Stimulated activated CD8-positive, alpha-beta memory T cell treated with anti-CD3 and anti-CD28 coated beads, Interleukin-7, amount 100 ng/mL, for 4 hours (primary cell): ENCODE results near the gene LGMN.

Experiments used
- DNase-seq, 2 donors: peaks; one replicate each; pipeline ENCODE4 v3.0.0-alpha.2; 2020; ENCODE audit warnings: low read depth in 2 of 2

Gene LGMN

GRCh38 chr14:92676403-92677086 is 71.9 kb downstream of the LGMN start:
- DNase-seq, result no peak

- no peak for DNase-seq
These were observed 72.5 kb downstream of the LGMN start for GRCh38 chr14:92675976-92676375.

GRCh38 chr14:92675421-92675820 is 73.0 kb downstream of the LGMN start:
- DNase-seq, result no peak

GRCh38 chr14:92673601-92674150 is 74.8 kb downstream of the LGMN start:
- no peak for DNase-seq

GRCh38 chr14:92670643-92671366 is 77.6 kb downstream of the LGMN start:
- no peak for DNase-seq

- no peak for DNase-seq
These were observed 78.3 kb downstream of the LGMN start for GRCh38 chr14:92670160-92670559.

GRCh38 chr14:92668276-92668973 is 80.0 kb downstream of the LGMN start:
- no peak for DNase-seq

- DNase-seq, result no peak
These were observed 82.2 kb downstream of the LGMN start for GRCh38 chr14:92666251-92666650.

- no peak for DNase-seq
These were observed 82.7 kb downstream of the LGMN start for GRCh38 chr14:92665661-92666110.

- DNase-seq, result no peak
These were observed 85.4 kb downstream of the LGMN start for GRCh38 chr14:92663049-92663448.

- no peak for DNase-seq
These were observed 87.9 kb downstream of the LGMN start for GRCh38 chr14:92660571-92660970.

- no peak for DNase-seq
These were observed 88.5 kb downstream of the LGMN start for GRCh38 chr14:92659765-92660561.

GRCh38 chr14:92658684-92659083 is 89.7 kb downstream of the LGMN start:
- DNase-seq, result no peak

- no peak for DNase-seq
These were observed 90.3 kb downstream of the LGMN start for GRCh38 chr14:92658160-92658559.

GRCh38 chr14:92657457-92658142 is 90.8 kb downstream of the LGMN start:
- no peak for DNase-seq

- no peak for DNase-seq
These were observed 91.9 kb downstream of the LGMN start for GRCh38 chr14:92656306-92657081.

- DNase-seq, result no peak
These were observed 92.8 kb downstream of the LGMN start for GRCh38 chr14:92655419-92656201.

GRCh38 chr14:92654239-92654901 is 94.1 kb downstream of the LGMN start:
- no peak for DNase-seq
